Caki2 (cell line): ENCODE data around the gene RASA3. TPM values are rescaled to one million over a fixed set of nuclear protein-coding genes. Genes with fewer than 3 reads are reported as not detected.
"Not testable (repeated sequence)": the region's sequence is repeated elsewhere in the genome, so short reads cannot be mapped to it uniquely, and the experiment has no call there.

Experiments used
- DNase-seq: peaks from one replicate; pipeline ENCODE4 v3.0.0-alpha.2; 2015; ENCODE audit warnings: low read depth
- in situ Hi-C: cut with HindIII; loops from 2 replicates; pipeline ENCODE4 v1.10.0; 2016; ENCODE audit warnings: low sequenced_read_pairs, low pct_unique_long_range_greater_than_20kb, mixed read lengths
- total RNA-seq: library from RNA; depleted of rRNA; stranded (reverse); fragments of >200 nt; shearing (Covaris generic); gene quantifications from 2 replicates; pipeline ENCODE4 v1.2.3, GENCODE V29; 2014; ENCODE audit warnings: low replicate concordance

The RASA3 gene
- total RNA-seq, 1 experiment from 2014 or later, result 11.5 TPM

GRCh38 chr13:114079601-114080536, 52.6 kb downstream of the RASA3 start:
- no peak for DNase-seq
- in situ Hi-C loops, result no loop called here

- no peak for DNase-seq
- in situ Hi-C loops, result no loop called here
These were observed 53.7 kb downstream of the RASA3 start for GRCh38 chr13:114078461-114079451.

- in situ Hi-C loops, result no loop called here
- no peak for DNase-seq
These were observed 54.5 kb downstream of the RASA3 start for GRCh38 chr13:114077933-114078325.

GRCh38 chr13:114077099-114077932, 55.1 kb downstream of the RASA3 start:
- in situ Hi-C loops, result no loop called here

GRCh38 chr13:114076329-114077090, 55.9 kb downstream of the RASA3 start:
- in situ Hi-C loops, result no loop called here
- no peak for DNase-seq

More at GRCh38 chr13:114077099-114077932, 55.1 kb downstream of the RASA3 start:
- DNase-seq, result no peak

GRCh38 chr13:114075811-114076210, 56.6 kb downstream of the RASA3 start:
- in situ Hi-C loops, DNase-seq: not testable (repeated sequence)

- no peak for DNase-seq
- in situ Hi-C loops, result no loop called here
These were observed 57.6 kb downstream of the RASA3 start for GRCh38 chr13:114074671-114075315.

- in situ Hi-C loops, result no loop called here
- no peak for DNase-seq
These were observed 58.4 kb downstream of the RASA3 start for GRCh38 chr13:114073881-114074612.

GRCh38 chr13:114072421-114072820, 60.0 kb downstream of the RASA3 start:
- in situ Hi-C loops, result no loop called here
- no peak for DNase-seq

- no peak for DNase-seq
- in situ Hi-C loops, result no loop called here
These were observed 60.4 kb downstream of the RASA3 start for GRCh38 chr13:114071991-114072390.

GRCh38 chr13:114071410-114071809, 61.0 kb downstream of the RASA3 start:
- DNase-seq, result no peak
- in situ Hi-C loops, result no loop called here

- DNase-seq, result no peak
- in situ Hi-C loops, result no loop called here
These were observed 62.2 kb downstream of the RASA3 start for GRCh38 chr13:114070098-114070799.

- DNase-seq, result no peak
- in situ Hi-C loops, result no loop called here
These were observed 62.9 kb downstream of the RASA3 start for GRCh38 chr13:114069376-114070097.

GRCh38 chr13:114068656-114069318, 63.6 kb downstream of the RASA3 start:
- no peak for DNase-seq
- in situ Hi-C loops, result no loop called here
